Stimulated activated CD4-positive, alpha-beta T cell treated with anti-CD3 and anti-CD28 coated beads, Interleukin-15, amount 100 ng/mL, for 48 hours (primary cell): ENCODE results near the gene ZBTB22.
A peak's percentile ranks its signal among the peaks of the same experiment; 100 is the strongest.
"Not testable (repeated sequence)": the region's sequence is repeated elsewhere in the genome, so short reads cannot be mapped to it uniquely, and the experiment has no call there.

Experiments
- DNase-seq, 2 donors: peaks; one replicate each; pipeline ENCODE4 v3.0.0-alpha.2; 2020; ENCODE audit warnings: low read depth in 2 of 2

Gene ZBTB22

GRCh38 chr6:33317669-33318425 is at the start of gene ZBTB22:
TSS of gene ZBTB22 (minus strand) at chr6:33317744. CDS start at chr6:33316916, 828 bp downstream.
- DNase-seq = peak; percentile 92 to 96

- DNase-seq = no peak
Measured at GRCh38 chr6:33367009-33367714, 49.6 kb upstream of the ZBTB22 start.

GRCh38 chr6:33365206-33365971 is 47.8 kb upstream of the ZBTB22 start:
- DNase-seq = not testable (repeated sequence)

- DNase-seq = not testable (repeated sequence)
Measured at GRCh38 chr6:33364475-33365205, 47.1 kb upstream of the ZBTB22 start.

GRCh38 chr6:33363486-33363885 is 45.9 kb upstream of the ZBTB22 start:
- DNase-seq = not testable (repeated sequence)

- DNase-seq = no peak
Measured at GRCh38 chr6:33359331-33359730, 41.8 kb upstream of the ZBTB22 start.

- not testable (repeated sequence) for DNase-seq
Measured at GRCh38 chr6:33357160-33357871, 39.8 kb upstream of the ZBTB22 start.

- no peak for DNase-seq
Measured at GRCh38 chr6:33356295-33356694, 38.8 kb upstream of the ZBTB22 start.

- not testable (repeated sequence) for DNase-seq
Measured at GRCh38 chr6:33355860-33356259, 38.3 kb upstream of the ZBTB22 start.

- DNase-seq = no peak
Measured at GRCh38 chr6:33347816-33348215, 30.3 kb upstream of the ZBTB22 start.

GRCh38 chr6:33346972-33347371 is 29.4 kb upstream of the ZBTB22 start:
- not testable (repeated sequence) for DNase-seq

GRCh38 chr6:33344701-33345697 is 27.5 kb upstream of the ZBTB22 start:
- DNase-seq = peak; percentile 42 to 48

GRCh38 chr6:33343953-33344611 is 26.5 kb upstream of the ZBTB22 start:
- DNase-seq = no peak

GRCh38 chr6:33343606-33343952 is 26.0 kb upstream of the ZBTB22 start:
- DNase-seq = not testable (repeated sequence)

GRCh38 chr6:33339193-33339592 is 21.6 kb upstream of the ZBTB22 start:
- no peak for DNase-seq

GRCh38 chr6:33336495-33336894 is 19.0 kb upstream of the ZBTB22 start:
- no peak for DNase-seq

GRCh38 chr6:33335916-33336315 is 18.4 kb upstream of the ZBTB22 start:
- no peak for DNase-seq

- DNase-seq = no peak
Measured at GRCh38 chr6:33333666-33334065, 16.1 kb upstream of the ZBTB22 start.

- DNase-seq = no peak
Measured at GRCh38 chr6:33330736-33331135, 13.2 kb upstream of the ZBTB22 start.
